ENCODE results near the gene TMIGD3.

Gene TMIGD3

GRCh38 chr1:111448482-111448917 is 54.9 kb downstream of the TMIGD3 start:
- DNase-seq (ENCODE audit: low read depth, low spot score) = no peak

GRCh38 chr1:111446967-111447892 is 56.2 kb downstream of the TMIGD3 start:
- no peak for DNase-seq (ENCODE audit: low read depth, low spot score)

GRCh38 chr1:111446546-111446945 is 56.9 kb downstream of the TMIGD3 start:
- DNase-seq (ENCODE audit: low read depth, low spot score) = no peak

GRCh38 chr1:111444031-111444430 is 59.4 kb downstream of the TMIGD3 start:
- no peak for DNase-seq (ENCODE audit: low read depth, low spot score)

- no peak for DNase-seq (ENCODE audit: low read depth, low spot score)
Measured at GRCh38 chr1:111442457-111442856, 61.0 kb downstream of the TMIGD3 start.

GRCh38 chr1:111441573-111442192 is 61.8 kb downstream of the TMIGD3 start:
- peak; percentile 9 for DNase-seq (ENCODE audit: low read depth, low spot score)

- DNase-seq (ENCODE audit: low read depth, low spot score) = no peak
Measured at GRCh38 chr1:111439461-111440351, 63.7 kb downstream of the TMIGD3 start.

GRCh38 chr1:111436726-111437125 is 66.7 kb downstream of the TMIGD3 start:
- DNase-seq (ENCODE audit: low read depth, low spot score) = no peak
